HCT116 (cell line): ENCODE measurements around the gene TTLL3.

ENCODE experiments used
- EGR1 ChIP-seq: IDR thresholded peaks from 2 replicates; pipeline ENCODE4 v1.6.1; 2012; ENCODE audit warnings: low read depth
- ELF1 ChIP-seq: IDR thresholded peaks from 2 replicates; pipeline ENCODE4 v1.6.1; 2012; ENCODE audit warnings: low read depth, borderline replicate concordance
- FOSL1 ChIP-seq: IDR thresholded peaks from 2 replicates; pipeline ENCODE4 v1.6.1; 2012; ENCODE audit warnings: low read depth
- POLR2A ChIP-seq: IDR thresholded peaks from 2 replicates; pipeline ENCODE4 v1.7.0; 2011; ENCODE audit warnings: borderline replicate concordance; ENCODE audit not compliant: insufficient read depth, insufficient read length; ENCODE audit errors: extremely low read depth
- SP1 ChIP-seq: IDR thresholded peaks from 2 replicates; pipeline ENCODE4 v1.6.1; 2012; ENCODE audit warnings: low read depth
- SRF ChIP-seq: IDR thresholded peaks from 2 replicates; pipeline ENCODE4 v1.6.1; 2012; ENCODE audit warnings: low read depth
- TCF7L2 ChIP-seq: IDR thresholded peaks from 2 replicates; pipeline ENCODE4 v1.7.0; 2011; ENCODE audit warnings: borderline replicate concordance, inconsistent platforms; ENCODE audit not compliant: insufficient read depth, insufficient read length; ENCODE audit errors: extremely low read depth
- ZFX ChIP-seq: fragments of 450-650 bp; IDR thresholded peaks from 2 replicates; pipeline ENCODE4 v1.6.1; 2017
- TF ChIP-seq, protein P1 (sequence below), 3 experiments: fragments of 200-600 bp in 1 of 3; sonication (generic) in 1 of 3; IDR thresholded peaks in 2 of 3; conservative IDR thresholded peaks in 1 of 3; 2 replicates each; pipeline ENCODE4 v1.5.1; 2012 to 2017; ENCODE audit warnings: low read depth in 2 of 3, low read length in 2 of 3, antibody characterized with exemption in 1 of 3, borderline replicate concordance in 1 of 3, control low read depth in 1 of 3, mild to moderate bottlenecking in 1 of 3, mixed read lengths in 1 of 3, mixed run types in 1 of 3, moderate library complexity in 1 of 3; ENCODE audit not compliant: insufficient read depth in 1 of 3
- TF ChIP-seq, protein P2 (sequence below): IDR thresholded peaks from 2 replicates; pipeline ENCODE4 v1.6.1; 2012; ENCODE audit warnings: low read depth
- TF ChIP-seq, protein P3 (sequence below): IDR thresholded peaks from 2 replicates; pipeline ENCODE4 v1.6.1; 2012

DNA sequence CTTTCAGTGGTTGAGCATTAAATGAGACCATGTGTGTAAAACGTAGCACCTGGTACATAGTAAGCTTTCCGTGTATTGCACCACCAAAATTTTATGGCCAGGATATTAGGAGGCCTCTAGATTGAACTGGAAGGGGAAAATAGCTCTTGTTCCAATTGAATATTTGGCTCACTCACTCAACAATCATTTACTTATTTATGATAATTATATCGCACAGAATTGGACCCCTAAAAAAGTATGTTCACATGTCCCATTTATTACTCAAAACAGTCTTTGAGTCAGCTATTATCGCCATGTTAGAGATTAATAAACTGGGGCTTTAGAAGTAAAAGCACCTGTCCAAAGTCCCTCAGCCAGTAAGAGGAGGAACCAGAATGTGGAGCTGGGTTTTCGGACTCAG, 5.1 kb upstream of the TTLL3 start:
- TF ChIP-seq SP1 (no peak), ELF1 (no peak), EGR1 (no peak), ZFX (no peak), POLR2A (no peak), FOSL1 (no peak), TCF7L2 (no peak), SRF (no peak)
- TF ChIP-seq, protein P1, sequence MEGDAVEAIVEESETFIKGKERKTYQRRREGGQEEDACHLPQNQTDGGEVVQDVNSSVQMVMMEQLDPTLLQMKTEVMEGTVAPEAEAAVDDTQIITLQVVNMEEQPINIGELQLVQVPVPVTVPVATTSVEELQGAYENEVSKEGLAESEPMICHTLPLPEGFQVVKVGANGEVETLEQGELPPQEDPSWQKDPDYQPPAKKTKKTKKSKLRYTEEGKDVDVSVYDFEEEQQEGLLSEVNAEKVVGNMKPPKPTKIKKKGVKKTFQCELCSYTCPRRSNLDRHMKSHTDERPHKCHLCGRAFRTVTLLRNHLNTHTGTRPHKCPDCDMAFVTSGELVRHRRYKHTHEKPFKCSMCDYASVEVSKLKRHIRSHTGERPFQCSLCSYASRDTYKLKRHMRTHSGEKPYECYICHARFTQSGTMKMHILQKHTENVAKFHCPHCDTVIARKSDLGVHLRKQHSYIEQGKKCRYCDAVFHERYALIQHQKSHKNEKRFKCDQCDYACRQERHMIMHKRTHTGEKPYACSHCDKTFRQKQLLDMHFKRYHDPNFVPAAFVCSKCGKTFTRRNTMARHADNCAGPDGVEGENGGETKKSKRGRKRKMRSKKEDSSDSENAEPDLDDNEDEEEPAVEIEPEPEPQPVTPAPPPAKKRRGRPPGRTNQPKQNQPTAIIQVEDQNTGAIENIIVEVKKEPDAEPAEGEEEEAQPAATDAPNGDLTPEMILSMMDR (IDR thresholded peaks at IDR 0.05 in 2 of 3, conservative IDR thresholded peaks at IDR 0.05 in 1 of 3; ENCODE audit: borderline replicate concordance in 1 of 3, insufficient read depth in 1 of 3, low read depth in 2 of 3, low read length in 2 of 3): no peak
- TF ChIP-seq, protein P2, sequence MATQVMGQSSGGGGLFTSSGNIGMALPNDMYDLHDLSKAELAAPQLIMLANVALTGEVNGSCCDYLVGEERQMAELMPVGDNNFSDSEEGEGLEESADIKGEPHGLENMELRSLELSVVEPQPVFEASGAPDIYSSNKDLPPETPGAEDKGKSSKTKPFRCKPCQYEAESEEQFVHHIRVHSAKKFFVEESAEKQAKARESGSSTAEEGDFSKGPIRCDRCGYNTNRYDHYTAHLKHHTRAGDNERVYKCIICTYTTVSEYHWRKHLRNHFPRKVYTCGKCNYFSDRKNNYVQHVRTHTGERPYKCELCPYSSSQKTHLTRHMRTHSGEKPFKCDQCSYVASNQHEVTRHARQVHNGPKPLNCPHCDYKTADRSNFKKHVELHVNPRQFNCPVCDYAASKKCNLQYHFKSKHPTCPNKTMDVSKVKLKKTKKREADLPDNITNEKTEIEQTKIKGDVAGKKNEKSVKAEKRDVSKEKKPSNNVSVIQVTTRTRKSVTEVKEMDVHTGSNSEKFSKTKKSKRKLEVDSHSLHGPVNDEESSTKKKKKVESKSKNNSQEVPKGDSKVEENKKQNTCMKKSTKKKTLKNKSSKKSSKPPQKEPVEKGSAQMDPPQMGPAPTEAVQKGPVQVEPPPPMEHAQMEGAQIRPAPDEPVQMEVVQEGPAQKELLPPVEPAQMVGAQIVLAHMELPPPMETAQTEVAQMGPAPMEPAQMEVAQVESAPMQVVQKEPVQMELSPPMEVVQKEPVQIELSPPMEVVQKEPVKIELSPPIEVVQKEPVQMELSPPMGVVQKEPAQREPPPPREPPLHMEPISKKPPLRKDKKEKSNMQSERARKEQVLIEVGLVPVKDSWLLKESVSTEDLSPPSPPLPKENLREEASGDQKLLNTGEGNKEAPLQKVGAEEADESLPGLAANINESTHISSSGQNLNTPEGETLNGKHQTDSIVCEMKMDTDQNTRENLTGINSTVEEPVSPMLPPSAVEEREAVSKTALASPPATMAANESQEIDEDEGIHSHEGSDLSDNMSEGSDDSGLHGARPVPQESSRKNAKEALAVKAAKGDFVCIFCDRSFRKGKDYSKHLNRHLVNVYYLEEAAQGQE: no peak
- TF ChIP-seq, protein P3, sequence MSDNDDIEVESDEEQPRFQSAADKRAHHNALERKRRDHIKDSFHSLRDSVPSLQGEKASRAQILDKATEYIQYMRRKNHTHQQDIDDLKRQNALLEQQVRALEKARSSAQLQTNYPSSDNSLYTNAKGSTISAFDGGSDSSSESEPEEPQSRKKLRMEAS: no peak
